Caki2 (cell line): ENCODE data around the gene APBB3. TPM values are rescaled to one million over a fixed set of nuclear protein-coding genes. Genes with fewer than 3 reads are reported as not detected.
"Not testable (repeated sequence)": the region's sequence is repeated elsewhere in the genome, so short reads cannot be mapped to it uniquely, and the experiment has no call there.

Experiments used
- DNase-seq: peaks from one replicate; pipeline ENCODE4 v3.0.0-alpha.2; 2015; ENCODE audit warnings: low read depth
- in situ Hi-C: cut with HindIII; loops from 2 replicates; pipeline ENCODE4 v1.10.0; 2016; ENCODE audit warnings: low sequenced_read_pairs, low pct_unique_long_range_greater_than_20kb, mixed read lengths
- total RNA-seq: library from RNA; depleted of rRNA; stranded (reverse); fragments of >200 nt; shearing (Covaris generic); gene quantifications from 2 replicates; pipeline ENCODE4 v1.2.3, GENCODE V29; 2014; ENCODE audit warnings: low replicate concordance; rRNA removed

The APBB3 gene
- 3.2 and 7.2 TPM in 2 replicates for total RNA-seq

DNA sequence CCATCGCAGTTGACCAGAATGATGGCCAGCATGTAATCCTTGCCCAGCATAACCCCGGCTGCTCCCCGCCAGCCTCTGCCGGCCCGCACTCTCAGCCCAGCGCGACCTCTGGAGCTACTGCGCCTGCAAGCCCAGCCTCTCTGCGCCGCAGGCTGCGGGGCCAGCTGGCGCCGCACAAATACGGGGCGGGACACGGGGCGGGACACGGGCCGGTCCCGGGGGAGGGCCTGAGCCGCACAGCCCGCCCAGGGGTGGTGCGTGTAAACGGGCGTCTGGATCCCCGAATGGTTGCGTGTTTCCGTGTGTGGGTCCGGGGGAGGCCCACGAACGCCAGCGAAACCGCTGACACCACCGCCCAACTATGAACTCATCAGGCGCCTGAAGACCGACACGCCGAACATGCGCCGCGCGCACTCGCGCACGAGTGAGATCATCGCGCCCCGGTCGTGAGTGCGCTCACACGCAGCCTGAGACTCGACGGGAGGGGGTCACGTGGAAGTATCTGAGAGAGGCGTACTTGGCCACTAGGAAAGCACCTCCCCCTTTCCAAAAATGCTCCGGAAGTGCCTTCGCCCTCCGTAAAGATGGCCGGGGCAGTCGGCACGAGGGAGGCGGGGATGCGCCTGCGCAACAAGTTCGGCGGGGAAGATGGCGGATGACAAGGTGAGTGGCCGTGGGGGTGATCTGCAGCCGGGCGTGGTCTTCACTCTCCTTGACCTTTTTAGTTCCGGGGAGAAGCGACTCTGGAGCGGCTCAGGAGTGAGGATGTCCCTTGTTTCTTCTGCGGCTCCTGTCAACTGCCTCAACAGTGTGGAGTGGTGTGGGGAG, at the start of gene APBB3, which contains the start of gene SLC35A4:
Gene APBB3, minus strand, starts transcription at position 403 of the 828 bp plus-strand sequence. Its CDS starts 353 bp downstream, at position 50.
Gene SLC35A4, plus strand, starts transcription at position 633 of the 828 bp plus-strand sequence. CDS start 2,342 bp downstream, outside the sequence.
- DNase-seq: peak; percentile 98
- in situ Hi-C loops: no loop called here

DNA sequence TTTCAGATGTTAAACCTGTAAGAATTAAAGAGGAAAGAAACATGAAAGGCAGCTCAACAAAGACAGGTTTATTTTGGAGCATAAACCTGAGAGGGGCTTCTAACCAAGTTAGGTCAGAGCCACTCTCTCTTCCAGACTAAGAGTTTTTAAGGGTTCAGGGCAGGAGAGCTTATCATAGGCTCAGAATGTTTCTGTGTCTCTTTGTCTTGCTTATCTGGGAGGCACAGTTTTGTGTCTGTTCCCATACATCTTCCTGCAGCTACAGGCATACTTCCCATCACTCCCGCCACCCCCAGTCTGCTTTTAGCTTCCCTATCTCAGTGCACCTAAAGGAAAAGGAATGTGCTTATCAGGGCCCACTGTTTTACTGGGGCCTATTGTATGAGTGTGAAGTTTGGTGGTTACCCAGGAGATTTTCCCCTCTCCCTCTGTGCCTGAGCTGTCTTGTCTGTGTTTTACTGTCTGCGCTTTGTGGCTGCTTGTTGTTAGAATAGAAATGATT, 46.7 kb upstream of the APBB3 start:
- DNase-seq: no peak
- in situ Hi-C loops: no loop called here

DNA sequence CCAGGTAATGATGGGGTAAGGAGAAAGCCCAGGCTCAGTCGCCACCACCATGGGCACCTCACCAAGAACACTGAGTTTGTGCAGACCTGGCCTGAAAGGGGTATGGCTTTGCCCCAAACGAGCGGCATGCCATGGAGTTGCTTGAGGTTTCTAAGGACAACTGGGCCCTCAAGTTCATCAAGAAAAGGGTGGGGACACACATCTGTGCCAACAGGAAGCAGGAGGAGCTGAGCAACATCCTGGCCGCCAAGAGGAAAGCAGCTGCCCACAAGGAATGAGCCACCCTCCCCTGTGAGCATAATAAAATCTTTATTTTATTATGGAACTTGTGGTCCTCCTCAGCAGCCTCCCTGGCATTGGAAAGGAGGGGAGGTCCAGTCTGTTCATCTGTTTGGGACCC, 44.7 kb upstream of the APBB3 start:
- DNase-seq: no peak
- in situ Hi-C loops: no loop called here

DNA sequence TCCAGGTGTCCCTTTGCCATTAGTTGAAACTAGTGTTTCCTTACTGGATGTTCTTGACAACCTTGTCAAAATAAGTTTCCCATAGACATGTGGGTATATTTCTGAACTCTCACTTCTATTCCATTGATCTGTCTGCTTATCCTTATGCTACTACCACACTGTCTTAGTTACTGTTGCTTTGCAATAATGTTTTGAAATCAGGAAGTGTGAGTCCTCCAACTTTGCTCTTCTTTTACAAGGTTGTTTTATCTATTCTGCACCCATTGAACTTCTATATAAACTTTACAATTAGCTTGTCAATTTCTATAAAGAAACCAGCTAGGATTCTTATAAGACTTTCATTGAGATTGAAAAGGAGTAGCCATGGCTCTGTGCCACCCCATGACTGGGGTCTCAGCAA, 44.3 kb upstream of the APBB3 start:
- no peak for DNase-seq
- in situ Hi-C loops: no loop called here

GRCh38 chr5:140607031-140607430, 42.6 kb upstream of the APBB3 start:
- no peak for DNase-seq
- in situ Hi-C loops: no loop called here

DNA sequence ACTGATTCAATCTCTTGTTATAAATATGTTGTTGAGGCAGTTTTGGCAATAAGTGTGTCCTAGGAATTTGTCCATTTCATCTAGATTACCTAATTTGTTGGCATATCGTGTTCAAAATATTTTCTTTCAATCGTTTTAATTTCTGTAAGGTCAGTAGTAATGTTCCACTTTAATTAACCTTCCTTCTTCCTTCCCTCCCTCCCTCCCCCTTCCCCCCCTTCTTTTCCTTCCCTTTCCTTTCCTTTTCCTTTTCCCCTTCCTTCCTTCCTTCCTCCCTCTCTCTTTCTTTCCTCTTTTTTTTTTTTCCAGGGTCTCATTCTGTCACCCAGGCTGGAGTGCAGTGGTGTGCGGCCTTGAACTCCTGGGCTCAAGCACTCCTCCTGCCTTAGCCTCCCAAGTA, 41.5 kb upstream of the APBB3 start:
- in situ Hi-C loops: no loop called here
- no peak for DNase-seq

DNA sequence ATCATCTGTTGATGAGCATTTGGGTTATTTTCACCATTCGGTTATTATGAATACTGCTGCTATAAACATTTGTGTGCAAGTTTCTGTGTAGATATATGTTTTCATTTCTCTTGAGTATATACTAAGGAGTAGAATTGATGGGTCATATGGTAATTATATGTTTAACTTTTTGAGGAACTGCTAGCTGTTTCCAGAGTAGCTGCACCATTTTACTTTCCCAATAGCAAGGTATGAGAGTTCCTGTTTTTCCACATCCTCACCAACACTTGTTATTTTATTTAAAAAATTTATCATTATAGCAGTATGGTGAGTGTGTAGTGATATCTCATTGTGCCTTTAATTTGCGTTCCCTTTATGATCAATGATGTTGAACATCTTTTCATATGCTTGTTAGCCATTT, 39.3 kb upstream of the APBB3 start:
- no peak for DNase-seq
- in situ Hi-C loops: no loop called here

- in situ Hi-C loops, DNase-seq: not testable (repeated sequence)
These were observed 39.0 kb upstream of the APBB3 start for GRCh38 chr5:140603446-140603698.

DNA sequence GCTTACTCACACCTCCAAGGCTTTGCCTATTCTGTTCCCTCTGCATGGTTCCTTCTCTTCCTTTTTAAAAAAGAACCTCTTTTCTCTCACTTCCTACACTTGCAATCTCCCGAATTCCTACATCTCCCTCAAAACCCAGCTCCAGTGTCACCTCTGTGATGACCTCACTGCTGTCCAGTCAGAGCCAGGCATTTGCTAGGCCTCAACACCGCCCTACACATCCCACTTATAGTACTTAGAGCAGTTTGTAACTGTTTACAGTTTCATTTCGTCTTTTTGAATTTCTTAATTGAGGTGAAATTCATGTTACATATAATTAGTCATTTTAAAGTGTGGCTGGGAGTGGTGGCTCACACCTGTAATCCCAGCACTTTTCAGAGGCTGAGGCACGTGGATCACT, 37.7 kb upstream of the APBB3 start:
- in situ Hi-C loops: no loop called here

GRCh38 chr5:140600096-140600495, 35.7 kb upstream of the APBB3 start:
- no peak for DNase-seq
- in situ Hi-C loops: no loop called here

More for the DNA sequence above, 37.7 kb upstream of the APBB3 start:
- no peak for DNase-seq

DNA sequence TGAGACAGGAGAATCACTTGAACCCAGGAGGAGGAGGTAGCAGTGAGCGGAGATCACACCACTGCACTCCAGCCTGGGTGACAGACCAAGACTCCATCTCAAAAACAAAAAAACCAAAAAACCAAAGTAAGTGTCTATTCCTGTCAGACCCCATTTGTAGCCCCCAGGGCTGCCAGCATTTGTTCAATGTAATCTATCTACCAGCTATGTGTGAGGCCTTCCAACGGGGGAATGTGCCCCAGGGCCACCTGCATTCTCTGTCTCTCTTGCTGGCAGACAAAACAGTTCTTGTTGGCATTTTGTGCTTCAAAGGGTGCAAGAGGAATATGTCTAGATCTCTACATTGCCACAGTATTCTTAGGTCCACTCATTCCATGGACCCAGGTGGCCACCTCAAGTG, 34.4 kb upstream of the APBB3 start:
- in situ Hi-C loops: no loop called here
- no peak for DNase-seq

- DNase-seq: no peak
- in situ Hi-C loops: no loop called here
These were observed 31.9 kb upstream of the APBB3 start for GRCh38 chr5:140596321-140596741.

GRCh38 chr5:140595538-140596300, 31.3 kb upstream of the APBB3 start:
- in situ Hi-C loops: no loop called here
- no peak for DNase-seq

- DNase-seq: no peak
- in situ Hi-C loops: no loop called here
These were observed 29.8 kb upstream of the APBB3 start for GRCh38 chr5:140594169-140594568.

GRCh38 chr5:140593070-140593469, 28.7 kb upstream of the APBB3 start:
- DNase-seq, in situ Hi-C loops: not testable (repeated sequence)

DNA sequence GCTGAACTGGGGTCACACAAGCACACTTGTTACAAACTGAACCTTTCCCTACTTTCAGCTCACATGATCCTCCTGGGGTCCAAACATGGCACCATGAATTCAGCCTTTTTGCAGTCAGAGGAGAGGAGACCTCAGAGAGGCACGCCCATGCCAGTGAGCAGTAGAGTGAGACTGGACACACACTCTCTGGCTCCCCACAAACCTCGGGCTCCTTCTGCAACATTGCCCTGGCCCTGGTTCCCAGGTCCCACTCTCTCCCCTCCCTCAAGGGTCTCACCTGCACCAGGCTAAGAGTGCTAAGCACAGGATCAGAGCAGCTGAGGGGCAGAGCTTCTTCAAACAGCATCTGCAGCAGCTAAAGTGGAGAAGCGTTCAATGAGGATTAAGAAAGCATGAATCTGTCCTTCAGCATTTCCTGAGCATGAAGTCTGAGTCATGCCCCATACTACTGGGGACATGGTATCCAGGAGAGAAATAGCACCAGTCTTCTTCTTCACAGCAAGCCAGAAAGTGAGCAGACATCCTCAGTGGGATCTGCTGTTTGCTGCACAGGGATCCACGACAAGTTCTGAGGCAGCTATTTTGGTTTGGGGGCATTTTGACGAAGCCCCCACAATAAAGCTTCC, 27.5 kb upstream of the APBB3 start:
- in situ Hi-C loops: no loop called here
- no peak for DNase-seq

- no peak for DNase-seq
- in situ Hi-C loops: no loop called here
These were observed 26.5 kb upstream of the APBB3 start for GRCh38 chr5:140590861-140591260.

GRCh38 chr5:140588311-140589070, 24.1 kb upstream of the APBB3 start:
- in situ Hi-C loops: no loop called here
- DNase-seq: no peak
